Endothelial cell of hepatic sinusoid (primary cell): ENCODE measurements around the gene FAM177B.
"Not testable (repeated sequence)": the region's sequence is repeated elsewhere in the genome, so short reads cannot be mapped to it uniquely, and the experiment has no call there.

Source experiments
- in situ Hi-C: cut with HindIII; loops from 2 replicates; pipeline ENCODE4 v1.10.0; 2017; ENCODE audit warnings: low sequenced_read_pairs

Gene FAM177B

GRCh38 chr1:222739465-222739864, 2.5 kb downstream of the FAM177B start:
- in situ Hi-C loops: no loop called here

DNA sequence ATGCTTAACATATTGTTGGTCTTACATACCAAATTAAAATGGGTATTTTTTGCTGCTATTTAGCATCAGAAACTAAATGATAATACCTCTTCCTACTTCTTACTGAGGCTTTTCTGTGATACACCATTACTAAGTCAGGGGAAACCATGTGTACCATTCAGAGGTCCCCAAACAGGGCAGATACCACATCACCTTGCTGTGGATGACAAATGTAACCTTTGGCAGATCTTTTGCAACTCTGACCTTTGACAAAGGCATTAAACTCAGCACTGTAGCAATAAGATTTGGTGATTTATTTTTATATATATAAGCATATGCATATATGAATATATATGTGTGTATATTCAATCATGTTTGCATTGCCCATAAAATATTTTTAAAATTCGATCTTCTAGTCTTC, 2.9 kb downstream of the FAM177B start:
- in situ Hi-C loops: no loop called here

DNA sequence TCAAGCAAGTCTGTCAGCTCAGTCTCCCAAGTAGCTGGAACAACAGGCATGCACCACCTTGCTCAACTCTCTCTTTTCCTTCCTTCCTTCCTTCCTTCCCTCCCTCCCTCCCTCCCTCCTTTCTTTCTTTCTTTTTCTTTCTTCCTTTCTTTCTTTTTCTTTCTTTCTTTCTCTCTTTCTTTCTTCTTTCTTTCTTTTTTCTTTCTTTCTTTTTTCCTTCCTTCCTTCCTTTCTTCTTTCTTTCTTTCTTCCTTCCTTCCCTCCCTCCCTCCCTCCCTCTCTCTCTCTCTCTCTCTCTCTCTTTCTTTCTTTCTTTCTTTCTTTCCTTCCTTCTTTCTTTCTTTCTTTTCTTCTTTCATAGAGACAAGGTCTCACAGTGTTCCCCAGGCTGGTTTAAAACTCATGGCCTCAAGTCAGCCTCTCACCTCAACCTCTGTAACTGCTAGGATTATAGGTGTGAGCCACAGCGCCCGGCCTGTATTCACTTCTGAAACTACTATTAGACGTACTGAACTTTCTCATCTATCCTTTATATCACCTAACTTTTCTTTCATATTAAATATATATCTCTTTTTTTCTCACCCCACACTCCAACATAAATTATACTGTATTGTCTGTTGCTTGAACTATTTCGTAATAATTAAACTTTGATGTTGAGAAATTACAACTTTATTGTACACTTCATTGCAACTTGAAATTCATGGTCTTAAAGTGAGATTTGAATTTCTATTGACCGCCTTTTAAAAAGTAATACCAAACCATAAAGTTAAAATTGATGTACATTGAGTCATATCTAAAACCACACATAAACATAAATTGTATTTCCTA, 4.8 kb downstream of the FAM177B start:
- in situ Hi-C loops: not testable (repeated sequence)

- in situ Hi-C loops: loop anchor here (5.0 kb wide), 1 partner anchor 72 kb away; no protein-coding TSS in a partner anchor
These were observed 12.9 kb downstream of the FAM177B start for GRCh38 chr1:222749927-222750326.

DNA sequence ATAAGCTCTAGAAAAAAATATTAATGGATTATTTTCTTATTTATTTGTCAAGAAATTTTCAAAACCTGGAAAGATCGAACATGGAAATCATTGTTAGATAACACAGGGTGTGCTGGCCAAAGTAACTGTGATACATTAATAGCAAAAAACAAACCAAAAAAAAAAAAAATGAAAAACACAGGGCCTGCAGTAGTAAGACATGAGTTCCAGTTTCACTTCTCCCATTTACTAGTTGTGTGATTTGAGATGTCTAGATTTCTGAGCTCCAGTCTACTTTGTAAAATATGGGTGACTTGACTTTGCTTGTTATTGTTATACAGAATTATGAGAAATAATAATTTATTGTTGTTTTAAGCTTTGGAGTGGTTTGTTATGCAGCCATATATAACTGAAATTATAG, 13.6 kb downstream of the FAM177B start:
- in situ Hi-C loops: no loop called here

- in situ Hi-C loops: no loop called here
These were observed 14.3 kb downstream of the FAM177B start for GRCh38 chr1:222751255-222751654.

DNA sequence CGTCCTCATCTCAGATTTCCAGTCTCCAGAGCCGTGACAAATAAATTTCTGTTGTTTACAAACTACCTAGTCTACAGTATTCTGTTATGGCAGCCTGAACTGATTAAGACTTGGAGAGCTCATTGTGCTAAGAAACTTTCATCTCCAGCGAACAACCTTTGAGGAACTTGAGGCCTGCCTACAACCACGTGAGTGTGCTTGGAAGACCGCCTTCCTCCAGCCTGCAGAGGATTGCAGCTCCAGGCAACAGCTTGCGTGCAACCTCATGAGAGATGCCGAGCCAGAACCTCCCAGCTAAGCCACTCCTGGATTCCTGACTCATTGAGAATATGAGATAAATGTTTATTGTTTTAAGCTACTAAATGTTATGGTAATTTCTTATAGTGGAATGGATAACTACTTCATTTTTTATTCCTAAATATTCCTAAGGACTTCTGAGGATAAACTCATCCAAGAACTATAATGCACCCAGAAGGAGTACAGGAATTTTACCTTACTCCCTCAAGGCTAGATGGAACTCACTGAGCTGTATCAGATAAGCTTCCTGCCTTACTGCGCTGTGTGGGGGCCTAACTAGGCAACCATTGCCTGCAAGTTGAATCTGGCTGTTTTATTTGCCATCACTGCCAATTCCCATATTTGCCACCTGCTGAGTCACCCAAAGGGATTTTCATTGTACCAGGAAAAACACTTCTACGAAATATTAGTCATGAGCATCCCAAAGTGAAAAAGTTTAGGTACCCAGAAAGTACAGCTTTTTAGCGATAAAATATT, 17.6 kb downstream of the FAM177B start:
- in situ Hi-C loops: no loop called here

GRCh38 chr1:222757646-222758268, 20.8 kb downstream of the FAM177B start:
- in situ Hi-C loops: no loop called here

DNA sequence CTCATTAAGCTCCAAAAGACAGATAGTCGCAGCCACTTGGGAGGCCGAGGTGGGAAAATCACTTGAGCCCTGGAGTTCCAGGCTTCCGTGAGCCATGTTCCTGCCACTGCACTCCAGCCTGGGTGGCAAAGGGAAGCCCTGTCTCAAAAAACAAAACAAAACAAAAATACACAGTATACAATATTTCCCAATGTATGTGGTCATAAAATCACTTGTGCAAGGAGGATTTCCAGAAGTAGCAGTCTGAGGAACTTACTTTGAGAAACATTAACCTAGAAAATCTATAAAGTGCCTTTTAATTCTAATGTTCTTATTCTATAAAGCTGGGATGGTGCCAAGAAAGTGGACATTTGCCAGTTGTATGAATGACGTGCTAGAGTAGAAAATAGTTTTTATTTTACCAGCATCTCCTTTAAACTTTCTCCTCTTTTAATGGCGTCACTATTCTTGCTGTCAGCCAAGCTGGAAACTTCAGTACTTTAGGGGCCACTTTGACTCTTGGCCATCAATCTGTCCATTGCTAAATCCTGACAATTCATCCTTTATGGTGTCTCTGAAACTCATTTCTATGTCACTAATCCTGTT, 22.5 kb downstream of the FAM177B start:
- in situ Hi-C loops: no loop called here

DNA sequence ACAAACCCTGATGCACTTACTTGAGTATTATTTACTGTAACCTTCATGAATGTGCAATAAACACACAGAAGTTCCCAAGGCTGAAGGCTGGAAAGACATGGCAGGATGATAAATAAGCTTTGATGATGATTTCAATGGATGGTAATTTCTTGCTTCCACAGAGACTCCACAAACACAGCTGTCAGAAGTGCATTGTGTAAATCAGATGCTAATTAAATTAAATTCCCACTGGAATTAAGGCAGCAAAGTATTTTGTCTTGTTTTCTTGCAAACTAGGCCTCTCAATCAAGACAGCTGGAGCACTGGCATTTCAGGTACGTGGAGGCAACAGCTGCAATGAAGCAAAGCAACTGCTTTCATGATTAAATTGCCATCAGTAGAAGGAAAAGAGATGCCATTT, 24.1 kb downstream of the FAM177B start:
- in situ Hi-C loops: no loop called here

DNA sequence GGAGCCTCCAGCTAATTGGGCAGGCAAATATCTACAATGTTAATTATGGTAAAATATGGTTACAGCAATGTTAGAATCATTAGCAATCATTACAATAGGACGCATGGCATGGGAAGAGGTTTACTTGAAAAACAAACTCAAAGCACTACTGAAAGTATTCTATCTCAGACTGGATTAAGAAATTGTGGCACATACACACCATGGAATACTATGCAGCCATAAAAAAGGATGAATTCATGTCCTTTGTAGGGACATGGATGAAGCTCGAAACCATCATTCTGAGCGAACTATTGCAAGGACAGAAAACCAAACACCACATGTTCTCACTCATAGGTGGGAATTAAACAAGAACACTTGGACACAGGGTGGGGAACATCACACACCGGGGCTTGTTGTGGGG, 25.2 kb downstream of the FAM177B start:
- in situ Hi-C loops: not testable (repeated sequence)

GRCh38 chr1:222767152-222767571, 30.2 kb downstream of the FAM177B start:
- in situ Hi-C loops: no loop called here

- in situ Hi-C loops: no loop called here
These were observed 31.6 kb downstream of the FAM177B start for GRCh38 chr1:222768592-222768991.

DNA sequence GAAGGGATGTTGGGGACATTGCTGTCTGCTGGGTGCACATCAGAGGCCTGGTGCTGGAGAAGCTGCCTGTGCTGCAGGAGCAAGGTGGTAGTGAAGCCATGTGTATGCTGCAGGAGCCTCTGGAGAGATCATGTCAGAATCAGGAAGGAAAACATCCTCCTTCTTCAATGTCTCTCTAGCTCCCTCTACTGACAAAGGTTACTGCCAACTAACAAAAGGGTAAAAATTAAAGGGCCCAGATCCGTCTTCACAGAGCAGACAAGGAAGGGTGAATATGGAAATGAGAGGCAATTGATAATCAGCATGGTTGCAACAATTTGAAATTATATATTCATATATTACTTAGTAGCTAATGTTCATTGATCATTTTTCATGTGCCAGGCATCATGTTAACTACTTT, 32.2 kb downstream of the FAM177B start:
- in situ Hi-C loops: no loop called here

- in situ Hi-C loops: no loop called here
These were observed 33.1 kb downstream of the FAM177B start for GRCh38 chr1:222769971-222770620.

- in situ Hi-C loops: no loop called here
These were observed 36.0 kb downstream of the FAM177B start for GRCh38 chr1:222772996-222773379.

DNA sequence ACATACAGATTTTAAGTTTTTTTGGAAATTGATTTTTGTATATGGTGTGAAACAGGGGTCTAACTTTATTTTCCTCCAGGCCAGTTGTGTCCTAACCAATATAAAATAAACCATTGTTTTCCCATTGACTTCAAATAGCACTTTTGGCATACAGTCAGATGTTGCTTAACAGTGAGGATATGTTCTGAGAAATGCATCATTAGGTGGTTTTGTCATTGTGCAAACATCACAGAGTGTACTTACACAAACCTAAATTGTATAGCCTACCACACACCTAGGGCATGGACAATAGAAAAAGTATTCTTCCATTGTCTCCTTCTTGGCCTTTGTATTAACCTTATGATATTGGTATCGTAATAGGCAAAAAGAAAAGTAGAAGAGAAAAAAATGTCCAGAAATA, 40.5 kb downstream of the FAM177B start:
- in situ Hi-C loops: no loop called here

DNA sequence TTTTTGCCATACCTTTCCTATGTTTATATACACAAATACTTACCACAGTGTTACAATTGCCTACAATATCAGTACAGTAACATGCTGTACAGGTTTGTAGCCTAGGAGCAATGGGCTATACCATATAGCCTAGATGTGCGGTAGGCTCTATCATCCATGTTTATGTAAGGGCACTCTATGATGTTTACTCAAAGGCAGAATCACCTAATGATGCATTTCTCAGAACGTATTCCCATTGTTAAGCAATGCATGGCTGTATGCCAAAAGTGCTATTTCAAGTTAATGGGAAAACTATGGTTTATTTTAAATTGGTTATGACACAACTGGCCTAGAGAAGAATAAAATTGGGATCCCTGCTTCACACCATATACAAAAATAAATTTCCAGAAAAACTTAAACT, 41.0 kb downstream of the FAM177B start:
- in situ Hi-C loops: no loop called here

DNA sequence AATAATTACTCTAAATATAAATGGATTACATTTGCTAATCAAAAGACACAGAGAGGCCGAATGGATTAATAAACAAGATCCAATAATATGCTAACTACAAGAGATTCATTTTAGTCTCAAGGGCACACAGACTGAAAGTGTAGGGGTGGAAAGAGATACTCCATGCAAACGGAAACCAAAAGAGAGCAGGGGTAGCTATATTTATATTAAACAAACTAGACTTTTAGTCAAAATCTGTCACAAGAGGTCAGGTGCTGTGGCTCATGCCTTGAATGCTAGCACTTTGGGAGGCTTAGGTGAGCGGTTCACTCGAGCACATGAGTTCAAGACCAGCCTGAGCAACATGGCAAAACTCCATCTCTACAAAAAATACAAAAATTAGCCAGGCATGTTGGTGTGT, 44.2 kb downstream of the FAM177B start:
- in situ Hi-C loops: no loop called here

DNA sequence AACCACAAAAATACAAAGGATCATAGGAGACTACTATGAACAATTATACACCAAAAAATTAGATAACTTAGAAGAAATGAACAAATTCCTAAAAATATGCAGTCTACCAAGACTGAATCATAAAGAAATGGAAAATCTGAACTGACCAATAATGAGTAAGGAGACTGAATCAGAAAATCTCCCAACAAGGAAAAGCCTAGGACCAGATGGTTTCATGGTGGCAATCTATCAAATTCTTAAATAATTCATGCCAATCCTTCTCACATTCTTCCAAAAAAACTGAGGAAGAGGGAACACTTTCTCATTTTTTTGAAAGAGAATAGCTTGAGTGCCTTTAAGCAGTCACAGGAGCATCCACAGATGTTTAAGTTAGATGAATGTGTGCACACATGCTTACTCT, 46.0 kb downstream of the FAM177B start:
- in situ Hi-C loops: no loop called here

- in situ Hi-C loops: no loop called here
These were observed 47.4 kb downstream of the FAM177B start for GRCh38 chr1:222784371-222784770.
